ENCODE results near the gene ERC2.

The ERC2 gene

DNA sequence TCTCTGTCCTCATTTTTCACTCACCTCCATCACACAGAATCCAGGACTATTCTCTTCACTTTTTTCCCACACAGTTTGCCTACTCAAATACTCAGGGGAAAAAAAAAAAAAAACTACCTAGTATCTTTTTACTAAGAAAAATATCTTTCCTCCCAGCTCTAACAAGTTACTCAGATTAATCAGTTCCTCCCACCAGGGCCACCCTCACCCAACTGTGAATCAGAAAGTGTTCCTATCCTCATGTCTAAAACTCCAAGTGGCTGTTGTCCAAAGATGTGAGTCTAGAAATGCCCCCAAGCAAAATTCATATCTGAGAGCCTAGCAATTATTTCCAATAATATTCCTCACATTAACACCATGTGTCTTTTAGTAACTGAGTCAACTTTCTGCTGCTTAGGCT lies 268.0 kb downstream of the ERC2 start:
- H3K4me1 ChIP-seq (ENCODE audit: control insufficient read depth, insufficient read depth, low read length), result peaks cover 23% of the 10 kb centered on the region
- H3K36me3 ChIP-seq (ENCODE audit: control insufficient read depth, insufficient read depth, low read length, severe bottlenecking), result no peaks in the 10 kb centered on the region
- no peak overlapping the region for H3K4me3 ChIP-seq (ENCODE audit: low read length)
- no peak for DNase-seq (ENCODE audit: low read depth)
- no peak overlapping the region for H3K9ac ChIP-seq (ENCODE audit: low read length)
- no peaks in the 10 kb centered on the region for H3K9me3 ChIP-seq (ENCODE audit: control insufficient read depth, low read length)
- no peaks in the 10 kb centered on the region for H3K27me3 ChIP-seq (replicated peaks; ENCODE audit: control insufficient read depth, insufficient read depth, low read length)

- no peak overlapping the region for H3K9ac ChIP-seq (ENCODE audit: low read length)
- no peaks in the 10 kb centered on the region for H3K9me3 ChIP-seq (ENCODE audit: control insufficient read depth, low read length)
- H3K4me1 ChIP-seq (ENCODE audit: control insufficient read depth, insufficient read depth, low read length), result peaks cover 23% of the 10 kb centered on the region
- no peaks in the 10 kb centered on the region for H3K27me3 ChIP-seq (replicated peaks; ENCODE audit: control insufficient read depth, insufficient read depth, low read length)
- H3K4me3 ChIP-seq (ENCODE audit: low read length), result no peak overlapping the region
- H3K36me3 ChIP-seq (ENCODE audit: control insufficient read depth, insufficient read depth, low read length, severe bottlenecking), result no peaks in the 10 kb centered on the region
- DNase-seq (ENCODE audit: low read depth), result peak; percentile 47
Measured at GRCh38 chr3:56197991-56198390, 270.3 kb downstream of the ERC2 start.

GRCh38 chr3:56197259-56197965 lies 270.9 kb downstream of the ERC2 start:
- peaks cover 23% of the 10 kb centered on the region for H3K4me1 ChIP-seq (ENCODE audit: control insufficient read depth, insufficient read depth, low read length)
- no peaks in the 10 kb centered on the region for H3K9me3 ChIP-seq (ENCODE audit: control insufficient read depth, low read length)
- DNase-seq (ENCODE audit: low read depth), result peak; percentile 89
- H3K27me3 ChIP-seq (replicated peaks; ENCODE audit: control insufficient read depth, insufficient read depth, low read length), result no peaks in the 10 kb centered on the region
- H3K9ac ChIP-seq (ENCODE audit: low read length), result no peak overlapping the region
- H3K4me3 ChIP-seq (ENCODE audit: low read length), result no peak overlapping the region
- H3K36me3 ChIP-seq (ENCODE audit: control insufficient read depth, insufficient read depth, low read length, severe bottlenecking), result no peaks in the 10 kb centered on the region

- Histone ChIP-seq H3K9me3 (ENCODE audit: control insufficient read depth, low read length) (no peaks in the 10 kb centered on the region), H3K4me1 (ENCODE audit: control insufficient read depth, insufficient read depth, low read length) (peaks cover 23% of the 10 kb centered on the region), H3K4me3 (ENCODE audit: low read length) (no peak overlapping the region), H3K9ac (ENCODE audit: low read length) (no peak overlapping the region), H3K27me3 (replicated peaks; ENCODE audit: control insufficient read depth, insufficient read depth, low read length) (no peaks in the 10 kb centered on the region), H3K36me3 (ENCODE audit: control insufficient read depth, insufficient read depth, low read length, severe bottlenecking) (no peaks in the 10 kb centered on the region)
- peak; percentile 33 for DNase-seq (ENCODE audit: low read depth)
Measured at GRCh38 chr3:56196700-56197099, 271.6 kb downstream of the ERC2 start.

GRCh38 chr3:56193519-56193918 lies 274.7 kb downstream of the ERC2 start:
- Histone ChIP-seq H3K4me1 (ENCODE audit: control insufficient read depth, insufficient read depth, low read length) (peaks cover 23% of the 10 kb centered on the region), H3K9me3 (ENCODE audit: control insufficient read depth, low read length) (no peaks in the 10 kb centered on the region), H3K9ac (ENCODE audit: low read length) (no peak overlapping the region), H3K27me3 (replicated peaks; ENCODE audit: control insufficient read depth, insufficient read depth, low read length) (peaks cover 5% of the 10 kb centered on the region), H3K36me3 (ENCODE audit: control insufficient read depth, insufficient read depth, low read length, severe bottlenecking) (no peaks in the 10 kb centered on the region), H3K4me3 (ENCODE audit: low read length) (no peak overlapping the region)
- DNase-seq (ENCODE audit: low read depth), result no peak

DNA sequence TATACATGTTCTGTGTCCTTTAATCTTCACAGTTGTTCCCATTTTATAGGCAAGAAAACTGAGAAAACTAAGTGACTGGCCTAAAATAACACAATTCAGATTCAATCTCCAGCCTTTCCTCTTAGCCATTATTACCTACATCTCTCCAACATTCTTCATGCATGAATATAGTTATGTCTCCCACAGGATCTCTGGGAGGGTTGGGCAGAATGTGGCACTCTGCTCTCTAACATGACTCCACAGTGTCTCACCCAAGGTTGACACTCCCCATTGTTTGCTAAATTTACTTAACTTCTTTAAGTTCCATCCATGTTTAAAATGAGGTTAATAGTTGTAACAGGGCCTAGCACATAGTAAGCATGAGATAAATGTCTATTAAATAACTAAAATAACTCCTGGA lies 276.3 kb downstream of the ERC2 start:
- Histone ChIP-seq H3K36me3 (ENCODE audit: control insufficient read depth, insufficient read depth, low read length, severe bottlenecking) (no peaks in the 10 kb centered on the region), H3K4me3 (ENCODE audit: low read length) (no peak overlapping the region), H3K9me3 (ENCODE audit: control insufficient read depth, low read length) (no peaks in the 10 kb centered on the region), H3K27me3 (replicated peaks; ENCODE audit: control insufficient read depth, insufficient read depth, low read length) (peaks cover 5% of the 10 kb centered on the region), H3K9ac (ENCODE audit: low read length) (no peak overlapping the region), H3K4me1 (ENCODE audit: control insufficient read depth, insufficient read depth, low read length) (peaks cover 12% of the 10 kb centered on the region)
- DNase-seq (ENCODE audit: low read depth), result no peak

- H3K9me3 ChIP-seq (ENCODE audit: control insufficient read depth, low read length), result no peaks in the 10 kb centered on the region
- peaks cover 5% of the 10 kb centered on the region for H3K27me3 ChIP-seq (replicated peaks; ENCODE audit: control insufficient read depth, insufficient read depth, low read length)
- peaks cover under 1% of the 10 kb centered on the region for H3K4me1 ChIP-seq (ENCODE audit: control insufficient read depth, insufficient read depth, low read length)
- no peaks in the 10 kb centered on the region for H3K36me3 ChIP-seq (ENCODE audit: control insufficient read depth, insufficient read depth, low read length, severe bottlenecking)
- H3K4me3 ChIP-seq (ENCODE audit: low read length), result no peak overlapping the region
- DNase-seq (ENCODE audit: low read depth), result no peak
- H3K9ac ChIP-seq (ENCODE audit: low read length), result no peak overlapping the region
Measured at GRCh38 chr3:56190771-56191305, 277.4 kb downstream of the ERC2 start.

- Histone ChIP-seq H3K9me3 (ENCODE audit: control insufficient read depth, low read length) (no peaks in the 10 kb centered on the region), H3K4me1 (ENCODE audit: control insufficient read depth, insufficient read depth, low read length) (no peaks in the 10 kb centered on the region), H3K4me3 (ENCODE audit: low read length) (no peak overlapping the region), H3K9ac (ENCODE audit: low read length) (no peak overlapping the region), H3K36me3 (ENCODE audit: control insufficient read depth, insufficient read depth, low read length, severe bottlenecking) (no peaks in the 10 kb centered on the region), H3K27me3 (replicated peaks; ENCODE audit: control insufficient read depth, insufficient read depth, low read length) (peaks cover 5% of the 10 kb centered on the region)
- DNase-seq (ENCODE audit: low read depth), result no peak
Measured at GRCh38 chr3:56190130-56190529, 278.1 kb downstream of the ERC2 start.

DNA sequence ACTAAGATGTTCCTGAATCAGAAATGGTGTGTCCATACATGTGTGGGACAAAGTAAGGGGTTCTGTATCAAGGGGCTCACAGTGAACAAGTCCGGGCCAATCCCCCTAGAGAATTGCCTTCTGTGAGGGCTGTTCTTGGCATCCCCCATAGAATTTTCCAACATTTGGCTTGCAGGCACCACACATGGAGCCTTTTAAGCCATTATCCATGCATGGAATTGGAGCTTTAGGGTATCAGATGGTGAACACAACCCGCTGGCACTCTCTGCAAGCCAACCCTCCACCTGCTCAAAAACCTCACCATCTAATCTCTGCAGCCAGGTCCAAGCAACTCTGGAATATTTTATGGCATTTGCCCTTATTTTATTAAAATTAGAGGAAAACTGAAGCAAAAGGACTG lies 278.7 kb downstream of the ERC2 start:
- H3K9ac ChIP-seq (ENCODE audit: low read length), result no peak overlapping the region
- DNase-seq (ENCODE audit: low read depth), result no peak
- H3K36me3 ChIP-seq (ENCODE audit: control insufficient read depth, insufficient read depth, low read length, severe bottlenecking), result no peaks in the 10 kb centered on the region
- no peak overlapping the region for H3K4me3 ChIP-seq (ENCODE audit: low read length)
- no peaks in the 10 kb centered on the region for H3K9me3 ChIP-seq (ENCODE audit: control insufficient read depth, low read length)
- H3K27me3 ChIP-seq (replicated peaks; ENCODE audit: control insufficient read depth, insufficient read depth, low read length), result peaks cover 5% of the 10 kb centered on the region
- H3K4me1 ChIP-seq (ENCODE audit: control insufficient read depth, insufficient read depth, low read length), result no peaks in the 10 kb centered on the region

- H3K36me3 ChIP-seq (ENCODE audit: control insufficient read depth, insufficient read depth, low read length, severe bottlenecking), result no peaks in the 10 kb centered on the region
- H3K9me3 ChIP-seq (ENCODE audit: control insufficient read depth, low read length), result no peaks in the 10 kb centered on the region
- H3K4me3 ChIP-seq (ENCODE audit: low read length), result no peak overlapping the region
- no peaks in the 10 kb centered on the region for H3K4me1 ChIP-seq (ENCODE audit: control insufficient read depth, insufficient read depth, low read length)
- H3K27me3 ChIP-seq (replicated peaks; ENCODE audit: control insufficient read depth, insufficient read depth, low read length), result peaks cover 5% of the 10 kb centered on the region
- DNase-seq (ENCODE audit: low read depth), result no peak
- H3K9ac ChIP-seq (ENCODE audit: low read length), result no peak overlapping the region
Measured at GRCh38 chr3:56188201-56188600, 280.1 kb downstream of the ERC2 start.

DNA sequence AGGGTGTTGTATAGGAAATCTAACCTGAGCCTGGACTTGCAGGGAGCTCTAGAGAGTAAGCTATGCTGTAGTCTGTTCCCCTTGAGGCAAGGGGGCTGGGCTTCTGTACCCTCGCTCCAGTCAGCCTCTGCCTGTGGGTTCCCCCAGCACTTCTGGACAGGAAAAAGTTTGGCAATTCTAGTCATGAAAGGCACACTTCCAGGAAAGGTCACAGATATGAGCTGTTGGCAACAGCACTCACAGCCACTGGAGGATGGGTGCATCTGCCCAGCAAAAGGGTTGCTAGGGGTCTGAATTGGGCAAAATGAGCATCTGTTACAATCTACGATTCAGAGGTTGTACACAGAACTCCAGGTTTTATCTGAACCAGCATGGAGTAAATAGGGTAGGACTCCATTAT lies 281.2 kb downstream of the ERC2 start:
- DNase-seq (ENCODE audit: low read depth), result no peak
- Histone ChIP-seq H3K9me3 (ENCODE audit: control insufficient read depth, low read length) (no peaks in the 10 kb centered on the region), H3K9ac (ENCODE audit: low read length) (no peak overlapping the region), H3K36me3 (ENCODE audit: control insufficient read depth, insufficient read depth, low read length, severe bottlenecking) (no peaks in the 10 kb centered on the region), H3K4me3 (ENCODE audit: low read length) (no peak overlapping the region), H3K4me1 (ENCODE audit: control insufficient read depth, insufficient read depth, low read length) (no peaks in the 10 kb centered on the region), H3K27me3 (replicated peaks; ENCODE audit: control insufficient read depth, insufficient read depth, low read length) (peaks cover 5% of the 10 kb centered on the region)

DNA sequence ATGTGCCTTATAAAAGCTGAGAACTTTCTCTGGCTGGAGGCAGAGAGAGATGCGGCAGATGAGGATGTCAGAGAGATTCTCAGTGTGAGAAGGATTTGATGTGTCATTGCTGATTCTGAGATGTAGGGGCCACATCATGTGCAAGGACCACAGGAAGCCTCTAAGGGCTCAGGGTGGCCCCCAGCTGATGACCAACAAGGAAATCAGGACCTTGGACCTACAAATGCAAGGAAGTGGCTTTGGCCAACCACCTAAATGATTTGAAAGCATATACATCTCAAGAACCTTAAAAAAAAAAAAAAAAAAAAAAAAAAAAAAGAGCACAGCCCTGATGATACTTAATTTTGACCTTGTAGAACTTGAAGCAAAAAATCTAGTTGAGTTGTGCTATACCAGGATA lies 282.4 kb downstream of the ERC2 start:
- H3K4me3 ChIP-seq (ENCODE audit: low read length), result no peak overlapping the region
- H3K27me3 ChIP-seq (replicated peaks; ENCODE audit: control insufficient read depth, insufficient read depth, low read length), result peaks cover 5% of the 10 kb centered on the region
- H3K36me3 ChIP-seq (ENCODE audit: control insufficient read depth, insufficient read depth, low read length, severe bottlenecking), result no peaks in the 10 kb centered on the region
- no peak for DNase-seq (ENCODE audit: low read depth)
- H3K9ac ChIP-seq (ENCODE audit: low read length), result no peak overlapping the region
- H3K9me3 ChIP-seq (ENCODE audit: control insufficient read depth, low read length), result no peaks in the 10 kb centered on the region
- no peaks in the 10 kb centered on the region for H3K4me1 ChIP-seq (ENCODE audit: control insufficient read depth, insufficient read depth, low read length)

All from adipocyte (in vitro differentiated cells).